Measurements from ENCODE around the gene TCF15.

GRCh38 chr20:623704-624103, 13.6 kb upstream of the TCF15 start:
- TF ChIP-seq, protein P1, sequence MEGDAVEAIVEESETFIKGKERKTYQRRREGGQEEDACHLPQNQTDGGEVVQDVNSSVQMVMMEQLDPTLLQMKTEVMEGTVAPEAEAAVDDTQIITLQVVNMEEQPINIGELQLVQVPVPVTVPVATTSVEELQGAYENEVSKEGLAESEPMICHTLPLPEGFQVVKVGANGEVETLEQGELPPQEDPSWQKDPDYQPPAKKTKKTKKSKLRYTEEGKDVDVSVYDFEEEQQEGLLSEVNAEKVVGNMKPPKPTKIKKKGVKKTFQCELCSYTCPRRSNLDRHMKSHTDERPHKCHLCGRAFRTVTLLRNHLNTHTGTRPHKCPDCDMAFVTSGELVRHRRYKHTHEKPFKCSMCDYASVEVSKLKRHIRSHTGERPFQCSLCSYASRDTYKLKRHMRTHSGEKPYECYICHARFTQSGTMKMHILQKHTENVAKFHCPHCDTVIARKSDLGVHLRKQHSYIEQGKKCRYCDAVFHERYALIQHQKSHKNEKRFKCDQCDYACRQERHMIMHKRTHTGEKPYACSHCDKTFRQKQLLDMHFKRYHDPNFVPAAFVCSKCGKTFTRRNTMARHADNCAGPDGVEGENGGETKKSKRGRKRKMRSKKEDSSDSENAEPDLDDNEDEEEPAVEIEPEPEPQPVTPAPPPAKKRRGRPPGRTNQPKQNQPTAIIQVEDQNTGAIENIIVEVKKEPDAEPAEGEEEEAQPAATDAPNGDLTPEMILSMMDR (IDR thresholded peaks at IDR 0.05; ENCODE audit: low read depth, low read length) = no peak
- TF ChIP-seq EZH2phosphoT487 (IDR thresholded peaks at IDR 0.05; ENCODE audit: low read depth) = no peak

All from OCI-LY3 (cell line).